Measurements from ENCODE around the gene CDC34. TPM values are rescaled to one million over a fixed set of nuclear protein-coding genes. Genes with fewer than 3 reads are reported as not detected.

CDC34 gene
- total and polyA plus RNA-seq, 3 donors from 2014 or later, result 149 to 249 (median 205) TPM

DNA sequence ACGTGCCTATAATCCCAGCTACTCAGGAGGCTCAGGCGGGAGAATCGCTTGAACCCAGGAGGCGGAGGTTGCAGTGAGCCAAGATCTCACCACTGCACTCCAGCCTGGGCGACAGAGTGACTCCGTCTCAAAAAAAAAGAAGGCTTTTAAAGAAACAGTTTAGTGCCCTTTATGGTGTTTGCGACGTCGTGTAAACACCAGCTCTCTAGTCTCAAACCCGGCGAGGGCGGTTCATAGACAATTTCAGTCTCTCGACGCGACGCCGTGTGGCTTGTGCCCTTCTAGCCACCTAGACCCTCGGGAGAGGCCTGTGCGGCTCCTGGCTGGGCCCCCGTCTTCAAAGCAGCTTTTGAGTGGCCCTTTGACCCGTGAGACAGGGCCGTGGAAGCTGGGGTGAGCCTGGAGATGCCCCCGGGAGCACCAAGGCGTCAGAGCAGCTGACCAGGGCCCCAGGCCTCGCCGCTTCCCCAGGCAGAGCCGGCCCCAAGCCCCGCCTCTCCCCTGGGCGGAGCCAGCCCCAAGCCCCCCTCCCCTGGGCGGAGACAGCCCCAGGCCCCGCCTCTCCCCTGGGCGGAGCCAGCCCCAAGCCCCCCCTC is 40.3 kb upstream of the CDC34 start:
- intact Hi-C loops (cut with DNase I; ENCODE audit: low total_unique reads), result no loop called here
- peak; percentile 46 for DNase-seq
- Histone ChIP-seq H3K4me3 (no peak overlapping the region), H3K27ac (no peak overlapping the region), H3K4me1 (peaks cover 15% of the 10 kb centered on the region), H3K9me3 (no peaks in the 10 kb centered on the region), H3K27me3 (no peaks in the 10 kb centered on the region), H3K36me3 (ENCODE audit: low read depth, missing control alignments) (no peaks in the 10 kb centered on the region)
- WGBS, 2 donors, result 57 to 70% methylated on average over 24 to 30 of the region's 32 CpGs
- TF ChIP-seq POLR2A (IDR thresholded peaks at IDR 0.05) (no peak), CTCF (IDR thresholded peaks at IDR 0.05) (no peak)

DNA sequence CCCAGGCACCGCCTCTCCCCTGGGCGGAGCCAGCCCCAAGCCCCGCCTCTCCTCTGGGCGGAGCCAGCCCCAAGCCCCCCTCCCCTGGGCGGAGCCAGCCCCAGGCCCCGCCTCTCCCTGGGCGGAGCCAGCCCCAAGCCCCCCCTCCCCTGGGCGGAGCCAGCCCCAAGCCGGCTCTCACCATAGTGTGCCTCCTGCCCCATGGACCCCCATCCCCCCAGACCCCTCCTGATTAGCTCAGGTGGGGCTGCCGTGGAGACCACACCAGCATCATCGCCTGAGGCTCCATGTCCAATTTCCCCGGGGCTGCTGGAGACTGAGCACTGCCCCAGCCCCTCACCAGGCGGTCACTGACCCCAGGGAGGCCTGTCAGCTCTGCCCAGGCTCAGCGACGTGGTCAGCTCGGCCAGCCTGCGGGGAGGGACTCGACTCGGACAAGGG is 39.4 kb upstream of the CDC34 start:
- WGBS, 2 donors, result 63 to 74% methylated on average over 6 to 8 of the region's 19 CpGs

DNA sequence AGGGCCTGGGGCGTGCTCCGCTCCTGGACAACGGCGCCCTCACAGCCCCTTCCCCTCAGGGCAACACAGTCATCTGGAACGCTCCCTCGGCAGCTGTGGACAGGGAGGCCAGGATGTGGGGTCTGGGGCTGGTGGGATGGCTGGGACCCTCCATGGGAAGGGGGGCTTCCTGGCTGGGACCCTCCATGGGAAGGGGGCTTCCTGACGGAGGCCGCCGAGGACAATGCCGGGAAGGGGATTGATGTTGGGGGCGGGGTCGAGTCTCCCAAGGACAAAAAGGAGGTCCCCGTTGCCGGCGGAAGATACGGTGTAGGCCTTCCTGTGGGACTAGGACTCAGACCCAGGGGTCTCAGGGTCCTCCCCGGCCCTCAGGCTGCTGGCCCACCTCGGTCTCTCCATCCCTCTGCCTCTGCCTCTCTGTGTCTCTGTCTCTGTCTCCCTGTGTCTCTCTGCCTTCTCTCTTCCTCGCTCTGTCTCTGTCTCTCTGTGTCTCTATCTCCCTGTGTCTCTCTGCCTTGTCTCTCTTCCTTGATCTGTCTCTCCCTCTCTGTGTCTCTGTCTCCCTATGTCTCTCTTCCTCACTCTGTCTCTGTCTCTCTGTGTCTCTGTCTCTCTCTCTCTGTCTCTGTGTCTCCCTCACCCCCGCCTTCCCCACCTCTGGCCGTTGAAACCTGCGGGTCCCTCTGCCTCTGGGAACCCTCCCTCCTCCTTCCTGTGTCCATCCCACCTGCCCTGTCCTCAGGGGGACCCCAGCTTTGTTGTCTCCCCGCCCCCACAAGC is 38.0 kb upstream of the CDC34 start:
- Histone ChIP-seq H3K27ac (no peak overlapping the region), H3K4me1 (peaks cover 17% of the 10 kb centered on the region), H3K4me3 (no peak overlapping the region), H3K9me3 (no peaks in the 10 kb centered on the region), H3K36me3 (ENCODE audit: low read depth, missing control alignments) (no peaks in the 10 kb centered on the region), H3K27me3 (no peaks in the 10 kb centered on the region)
- DNase-seq, result no peak
- 65 to 79% methylated on average over 18 to 23 of the region's 23 CpGs for WGBS, 2 donors
- TF ChIP-seq POLR2A (IDR thresholded peaks at IDR 0.05) (no peak), CTCF (IDR thresholded peaks at IDR 0.05) (no peak)
- intact Hi-C loops (cut with DNase I; ENCODE audit: low total_unique reads), result no loop called here

More for the DNA sequence above, 39.4 kb upstream of the CDC34 start:
- DNase-seq, result no peak
- Histone ChIP-seq H3K4me3 (no peak overlapping the region), H3K27ac (no peak overlapping the region), H3K27me3 (no peaks in the 10 kb centered on the region), H3K4me1 (peaks cover 16% of the 10 kb centered on the region), H3K9me3 (no peaks in the 10 kb centered on the region), H3K36me3 (ENCODE audit: low read depth, missing control alignments) (no peaks in the 10 kb centered on the region)
- intact Hi-C loops (cut with DNase I; ENCODE audit: low total_unique reads), result no loop called here
- TF ChIP-seq CTCF (IDR thresholded peaks at IDR 0.05) (no peak), POLR2A (IDR thresholded peaks at IDR 0.05) (no peak)

- intact Hi-C loops (cut with DNase I; ENCODE audit: low total_unique reads), result no loop called here
- no peak for DNase-seq
- H3K36me3 ChIP-seq (ENCODE audit: low read depth, missing control alignments), result no peaks in the 10 kb centered on the region
Measured at GRCh38 chr19:494171-495080, 37.1 kb upstream of the CDC34 start.

More at GRCh38 chr19:494171-495080, 37.1 kb upstream of the CDC34 start:
- no peak overlapping the region for H3K27ac ChIP-seq
- H3K27me3 ChIP-seq, result no peaks in the 10 kb centered on the region
- no peaks in the 10 kb centered on the region for H3K9me3 ChIP-seq
- no peak overlapping the region for H3K4me3 ChIP-seq
- H3K4me1 ChIP-seq, result peaks cover 15% of the 10 kb centered on the region
- 55 to 65% methylated on average over 6 to 21 of the region's 22 CpGs for WGBS, 2 donors
- TF ChIP-seq POLR2A (IDR thresholded peaks at IDR 0.05), result no peak
- TF ChIP-seq CTCF (IDR thresholded peaks at IDR 0.05), result no peak
